A673 (cell line): Measurements from ENCODE around the gene FEV.

Source experiments
- EZH2 ChIP-seq: fragments of 200-600 bp; sonication (generic); IDR thresholded peaks from 2 replicates; pipeline ENCODE4 v1.6.1; 2017; ENCODE audit warnings: borderline replicate concordance, low read depth, mild to moderate bottlenecking, mixed read lengths, antibody characterized with exemption, low read length; ENCODE audit not compliant: poor library complexity, severe bottlenecking
- TF ChIP-seq, protein P1 (sequence below): fragments of 300-800, 200-600 bp; sonication (generic); conservative IDR thresholded peaks from 2 replicates; pipeline ENCODE4 v1.5.1; 2017; ENCODE audit warnings: low read depth, mild to moderate bottlenecking, antibody characterized with exemption, low read length, moderate library complexity, mixed read lengths

GRCh38 chr2:219010162-219010756 lies 25.3 kb upstream of the FEV start:
- TF ChIP-seq, protein P1, sequence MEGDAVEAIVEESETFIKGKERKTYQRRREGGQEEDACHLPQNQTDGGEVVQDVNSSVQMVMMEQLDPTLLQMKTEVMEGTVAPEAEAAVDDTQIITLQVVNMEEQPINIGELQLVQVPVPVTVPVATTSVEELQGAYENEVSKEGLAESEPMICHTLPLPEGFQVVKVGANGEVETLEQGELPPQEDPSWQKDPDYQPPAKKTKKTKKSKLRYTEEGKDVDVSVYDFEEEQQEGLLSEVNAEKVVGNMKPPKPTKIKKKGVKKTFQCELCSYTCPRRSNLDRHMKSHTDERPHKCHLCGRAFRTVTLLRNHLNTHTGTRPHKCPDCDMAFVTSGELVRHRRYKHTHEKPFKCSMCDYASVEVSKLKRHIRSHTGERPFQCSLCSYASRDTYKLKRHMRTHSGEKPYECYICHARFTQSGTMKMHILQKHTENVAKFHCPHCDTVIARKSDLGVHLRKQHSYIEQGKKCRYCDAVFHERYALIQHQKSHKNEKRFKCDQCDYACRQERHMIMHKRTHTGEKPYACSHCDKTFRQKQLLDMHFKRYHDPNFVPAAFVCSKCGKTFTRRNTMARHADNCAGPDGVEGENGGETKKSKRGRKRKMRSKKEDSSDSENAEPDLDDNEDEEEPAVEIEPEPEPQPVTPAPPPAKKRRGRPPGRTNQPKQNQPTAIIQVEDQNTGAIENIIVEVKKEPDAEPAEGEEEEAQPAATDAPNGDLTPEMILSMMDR: peak; percentile 31; the same call in 1 of the 2 replicates
- no peak for TF ChIP-seq EZH2
